Hypothalamus (tissue), 51 donors: Measurements from ENCODE around the gene KMT2D.
"Not testable (repeated sequence)": the region's sequence is repeated elsewhere in the genome, so short reads cannot be mapped to it uniquely, and the experiment has no call there.

ENCODE experiments used
- DNase-seq, 51 donors: peaks; one replicate each; lab custom pipeline; 2025; lab: John Stamatoyannopoulos, UW

KMT2D gene

GRCh38 chr12:49089821-49090773 lies 29.5 kb upstream of the KMT2D start:
- DNase-seq = peak in 13 of 51 donors; percentile 11 to 37 (median 23)

DNA sequence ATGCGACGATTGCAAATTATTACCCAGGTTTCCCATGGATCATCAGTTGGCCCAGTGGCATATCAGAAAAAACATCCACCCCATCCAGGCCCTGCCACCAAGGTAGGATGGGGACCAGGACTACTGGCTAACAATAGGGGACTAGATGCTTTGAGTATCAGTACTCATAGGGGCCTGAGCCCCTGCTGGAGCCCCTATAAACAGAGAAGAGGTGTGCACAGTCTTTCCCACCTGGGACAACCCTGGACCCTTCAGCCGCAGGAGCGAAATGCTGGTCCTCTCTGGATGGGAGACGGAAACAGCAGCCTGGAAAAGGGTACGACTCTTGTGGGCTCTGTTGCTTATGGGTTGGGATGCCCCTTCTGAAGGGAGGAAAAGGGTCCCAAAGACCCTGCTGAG lies 28.3 kb upstream of the KMT2D start:
- DNase-seq = no peak

DNA sequence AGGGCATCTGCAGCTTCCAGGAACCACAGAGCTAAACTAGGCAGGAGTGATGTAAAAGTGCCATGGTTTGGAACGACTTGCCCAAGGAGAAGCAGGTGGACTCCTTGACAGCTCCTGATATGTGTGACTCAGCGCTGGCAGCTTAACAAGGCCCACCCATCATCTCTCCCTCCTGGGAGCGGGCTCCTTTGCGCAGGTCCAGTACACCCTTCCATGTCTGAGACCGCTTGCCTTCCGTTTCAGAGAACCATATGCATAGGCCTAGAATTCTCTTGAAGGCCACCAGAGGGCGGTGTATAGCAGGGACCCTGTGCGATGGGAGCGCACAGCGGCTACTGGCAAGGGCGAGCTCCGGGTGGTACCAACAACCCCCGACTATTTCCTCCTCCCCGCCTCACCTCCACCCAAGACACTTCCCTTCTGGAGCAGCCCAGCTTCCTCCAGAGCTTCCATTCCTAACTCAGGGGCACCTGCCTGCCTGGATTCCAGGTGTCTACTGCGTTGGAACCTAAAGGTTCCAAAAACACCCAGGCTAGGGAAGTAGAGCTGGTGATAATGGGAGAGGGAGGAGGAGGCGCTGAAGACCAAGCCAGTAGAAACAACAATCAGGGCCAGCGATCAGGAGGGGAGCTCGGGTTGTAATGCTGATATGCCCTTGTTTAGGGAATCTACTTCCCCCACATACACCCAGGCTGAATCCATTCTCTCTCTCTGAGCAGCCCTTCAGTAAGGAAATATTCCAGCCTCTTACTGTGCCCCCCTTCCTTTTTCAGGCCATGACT lies 27.7 kb upstream of the KMT2D start:
- DNase-seq = peak in 47 of 51 donors; percentile 16 to 90 (median 62)

DNA sequence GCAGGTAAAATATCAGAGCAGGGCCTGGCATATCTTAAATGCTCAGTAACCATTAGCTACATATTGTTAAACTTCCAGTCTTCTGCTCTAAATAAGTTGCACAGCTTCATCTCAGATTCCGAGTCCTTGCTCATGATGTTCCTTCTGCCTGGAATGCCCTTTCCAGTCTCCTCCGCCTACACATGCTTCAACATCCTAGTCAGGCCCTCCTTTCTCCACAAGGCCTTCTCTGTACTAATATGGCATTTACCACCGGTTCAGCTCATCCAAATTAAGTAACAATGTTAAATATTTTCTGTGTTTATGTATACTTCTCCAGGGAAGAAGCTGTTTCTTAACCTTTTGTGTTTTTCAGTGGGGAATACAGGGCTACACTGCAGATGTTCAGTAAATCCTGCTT lies 25.5 kb upstream of the KMT2D start:
- DNase-seq = no peak

GRCh38 chr12:49084438-49084837 lies 23.8 kb upstream of the KMT2D start:
- DNase-seq = no peak

GRCh38 chr12:49079793-49080192 lies 19.2 kb upstream of the KMT2D start:
- DNase-seq = no peak

DNA sequence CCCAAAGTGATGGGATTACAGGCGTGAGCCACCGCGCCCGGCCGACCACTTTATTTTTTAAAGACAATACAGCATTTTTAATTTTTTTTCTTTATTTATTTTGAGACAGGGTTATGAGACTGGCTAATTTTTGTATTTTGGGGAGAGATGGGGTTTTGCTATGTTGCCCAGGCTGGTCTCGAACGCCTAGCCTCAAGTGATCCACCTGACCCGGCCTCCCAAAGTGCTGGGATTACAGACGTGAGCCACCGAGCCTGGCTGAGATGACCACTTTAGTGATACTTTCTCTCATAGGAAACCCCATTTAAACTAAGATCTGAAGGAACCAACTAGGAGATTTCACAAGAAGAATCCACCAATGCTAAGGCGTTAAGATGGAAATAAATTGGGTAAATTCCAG lies 10.4 kb upstream of the KMT2D start:
- no peak for DNase-seq

DNA sequence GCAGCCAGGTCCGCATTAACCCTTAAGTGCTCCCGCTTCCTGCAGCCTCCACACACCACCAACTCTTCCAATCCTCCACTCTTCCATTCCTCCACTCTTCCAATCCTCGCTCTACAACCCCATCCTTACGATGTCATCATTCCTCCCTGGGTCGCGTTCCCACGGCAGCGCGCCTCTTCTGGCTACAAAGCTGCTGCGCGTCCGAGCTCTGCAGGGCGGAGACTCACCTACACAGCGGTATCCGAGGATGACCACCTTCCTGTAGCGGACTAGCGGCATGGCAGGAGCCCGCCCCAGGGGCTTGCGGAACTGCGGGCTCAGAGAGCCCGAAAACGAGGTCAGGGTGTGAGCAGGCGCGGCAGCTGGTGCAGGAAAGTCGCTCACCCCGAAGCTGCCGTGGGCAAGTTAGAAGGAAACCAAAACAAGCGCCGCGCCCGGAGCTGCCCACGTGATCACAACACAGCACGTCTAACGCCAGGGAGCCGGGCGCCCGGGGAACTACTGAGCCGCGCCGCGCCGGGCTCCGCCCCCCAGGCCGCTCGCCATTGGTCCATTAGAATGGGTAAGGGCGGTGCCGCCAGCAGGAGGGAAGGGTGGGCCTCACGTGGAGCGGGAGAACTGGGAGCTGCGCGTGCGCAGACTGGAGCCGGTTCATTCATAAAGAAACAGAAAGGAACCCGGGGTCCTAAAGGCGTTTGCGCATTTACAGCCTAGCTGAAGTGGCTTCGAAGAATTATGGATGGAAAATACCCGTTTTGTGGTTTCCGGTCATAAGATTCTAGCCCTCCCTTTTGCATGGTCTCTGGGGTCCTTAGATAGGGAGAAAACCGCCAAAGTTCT lies 9.1 kb upstream of the KMT2D start, which contains the start of gene RHEBL1:
Gene RHEBL1 (minus strand): TSS at position 473 of the 840 bp plus-strand sequence. CDS start 194 bp downstream, at position 279.
- DNase-seq = peak; percentile 74 to 99 (median 96)

- DNase-seq = no peak
These were observed 8.4 kb upstream of the KMT2D start for GRCh38 chr12:49068879-49069506.

DNA sequence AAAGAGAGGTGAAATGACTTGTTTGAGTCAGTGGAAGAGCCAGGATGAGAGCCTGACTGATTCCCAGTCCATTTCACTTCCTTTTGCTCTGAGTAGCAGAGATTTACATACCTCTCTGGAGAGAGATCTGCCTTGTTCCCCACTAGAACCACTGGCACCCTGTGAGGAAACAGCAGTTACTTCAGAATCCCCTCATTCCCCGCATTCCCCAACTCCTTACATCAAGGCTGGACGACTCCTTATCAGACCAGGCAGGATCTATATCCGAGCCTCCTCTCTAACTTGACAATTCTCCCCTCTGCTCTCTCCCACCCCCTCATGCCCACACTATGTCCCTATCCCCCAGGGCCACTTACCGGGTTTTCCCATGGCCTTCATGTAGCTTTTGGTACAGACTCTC lies 5.5 kb upstream of the KMT2D start:
- no peak for DNase-seq

GRCh38 chr12:49064767-49065152 lies 4.2 kb upstream of the KMT2D start:
- DNase-seq = no peak

- not testable (repeated sequence) for DNase-seq
These were observed 1.3 kb upstream of the KMT2D start for GRCh38 chr12:49061916-49062315.

DNA sequence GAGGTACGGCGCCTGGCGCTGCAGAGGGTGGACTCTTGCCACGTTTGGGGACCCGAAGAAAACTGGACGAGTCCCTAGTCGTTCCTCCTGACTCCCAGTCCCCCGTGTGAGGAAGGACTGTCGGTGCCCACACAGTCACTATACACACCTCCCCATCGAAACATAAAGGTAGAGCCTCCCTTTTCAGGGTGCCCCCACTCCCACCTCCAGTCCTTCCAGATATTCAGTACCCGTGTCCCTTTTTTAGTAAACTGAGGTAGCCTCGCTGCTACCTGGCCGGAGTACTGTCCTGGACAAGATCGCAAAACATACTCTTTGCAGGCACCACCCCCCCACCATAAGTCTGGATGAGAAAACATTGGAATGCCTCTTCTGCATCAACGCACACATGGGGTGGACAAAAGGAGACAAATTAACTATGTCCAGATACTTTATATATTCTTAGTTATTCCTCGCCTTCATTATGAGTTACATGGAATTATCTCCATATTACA lies 610 bp upstream of the KMT2D start:
- no peak for DNase-seq

DNA sequence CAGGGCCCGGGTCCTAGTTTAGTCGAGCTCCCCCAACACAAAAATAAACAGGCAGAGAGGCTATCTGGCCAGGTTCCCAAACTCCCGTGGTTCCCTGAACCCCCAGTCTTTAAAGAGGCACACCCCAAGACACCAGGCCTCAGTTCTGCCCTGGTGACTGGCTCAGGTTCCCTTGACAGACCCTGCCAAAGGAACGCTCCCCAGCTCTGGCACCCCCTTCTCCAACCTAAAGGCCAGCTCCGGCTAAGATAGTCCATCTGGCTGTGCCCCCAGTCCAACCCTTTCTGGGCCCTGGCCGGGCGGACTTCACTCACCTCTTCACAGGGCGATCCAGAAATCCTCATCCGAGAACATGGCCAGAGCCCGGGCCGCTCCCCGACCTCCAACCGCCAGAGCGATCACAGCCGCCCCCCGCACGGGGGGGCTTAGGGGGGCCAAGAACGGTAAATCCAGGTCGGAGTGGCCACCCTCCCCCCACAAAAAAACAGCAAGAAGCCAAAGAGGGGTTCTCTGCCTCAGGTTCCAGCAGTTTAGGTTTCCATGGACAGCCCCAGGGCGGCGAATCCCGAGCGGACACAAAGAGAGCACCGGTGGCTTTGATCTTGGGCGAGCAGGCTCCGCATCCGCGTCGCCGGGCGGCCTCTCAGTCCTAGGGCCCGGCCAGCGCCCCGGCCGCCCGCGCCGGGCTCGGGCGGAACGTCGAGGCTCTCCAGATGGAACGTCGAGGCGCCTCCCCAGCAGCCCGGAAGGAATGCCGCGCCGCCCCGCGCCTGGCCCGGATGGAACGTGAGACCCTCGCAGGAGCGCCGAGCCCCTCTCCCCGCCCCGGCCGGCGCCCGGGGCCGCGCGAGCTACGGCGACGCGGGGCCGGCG lies 1.1 kb downstream of the KMT2D start:
- DNase-seq = peak in 5 of 51 donors; percentile 12 to 52 (median 34)

GRCh38 chr12:49059045-49059298 lies 1.6 kb downstream of the KMT2D start:
- no peak for DNase-seq

- DNase-seq = no peak
These were observed 2.1 kb downstream of the KMT2D start for GRCh38 chr12:49058366-49059044.

DNA sequence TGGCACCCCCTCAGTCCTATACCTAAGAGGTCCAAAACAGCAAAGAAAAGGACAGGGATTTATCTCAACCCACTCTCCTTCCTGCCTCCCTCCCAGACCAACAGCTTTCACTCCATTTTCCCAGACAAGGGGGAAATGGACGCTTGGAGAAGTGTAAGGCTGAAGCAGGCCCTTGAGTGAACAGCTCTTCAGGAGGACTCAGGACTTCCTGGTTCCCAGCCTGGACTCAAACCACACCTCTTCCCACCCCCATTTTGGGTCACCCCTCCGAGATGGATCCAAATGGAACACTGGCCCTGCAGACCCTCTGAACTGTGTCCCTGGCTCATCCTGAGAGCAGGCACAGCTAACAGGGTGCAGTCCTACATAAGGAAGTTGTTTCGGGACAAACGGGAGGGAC lies 2.7 kb downstream of the KMT2D start:
- no peak for DNase-seq

- peak in 27 of 51 donors; percentile 6 to 62 (median 43) for DNase-seq
These were observed 4.4 kb downstream of the KMT2D start for GRCh38 chr12:49055978-49056754.
